Activated T-cell treated with anti-CD3 and anti-CD28 coated beads, Interleukin-2, amount 50 U/mL, for 1 hour (primary cell): ENCODE measurements around the gene IRX2.

ENCODE experiments used
- DNase-seq: peaks from one replicate; pipeline ENCODE4 v3.0.0-alpha.2; 2020

IRX2 gene

DNA sequence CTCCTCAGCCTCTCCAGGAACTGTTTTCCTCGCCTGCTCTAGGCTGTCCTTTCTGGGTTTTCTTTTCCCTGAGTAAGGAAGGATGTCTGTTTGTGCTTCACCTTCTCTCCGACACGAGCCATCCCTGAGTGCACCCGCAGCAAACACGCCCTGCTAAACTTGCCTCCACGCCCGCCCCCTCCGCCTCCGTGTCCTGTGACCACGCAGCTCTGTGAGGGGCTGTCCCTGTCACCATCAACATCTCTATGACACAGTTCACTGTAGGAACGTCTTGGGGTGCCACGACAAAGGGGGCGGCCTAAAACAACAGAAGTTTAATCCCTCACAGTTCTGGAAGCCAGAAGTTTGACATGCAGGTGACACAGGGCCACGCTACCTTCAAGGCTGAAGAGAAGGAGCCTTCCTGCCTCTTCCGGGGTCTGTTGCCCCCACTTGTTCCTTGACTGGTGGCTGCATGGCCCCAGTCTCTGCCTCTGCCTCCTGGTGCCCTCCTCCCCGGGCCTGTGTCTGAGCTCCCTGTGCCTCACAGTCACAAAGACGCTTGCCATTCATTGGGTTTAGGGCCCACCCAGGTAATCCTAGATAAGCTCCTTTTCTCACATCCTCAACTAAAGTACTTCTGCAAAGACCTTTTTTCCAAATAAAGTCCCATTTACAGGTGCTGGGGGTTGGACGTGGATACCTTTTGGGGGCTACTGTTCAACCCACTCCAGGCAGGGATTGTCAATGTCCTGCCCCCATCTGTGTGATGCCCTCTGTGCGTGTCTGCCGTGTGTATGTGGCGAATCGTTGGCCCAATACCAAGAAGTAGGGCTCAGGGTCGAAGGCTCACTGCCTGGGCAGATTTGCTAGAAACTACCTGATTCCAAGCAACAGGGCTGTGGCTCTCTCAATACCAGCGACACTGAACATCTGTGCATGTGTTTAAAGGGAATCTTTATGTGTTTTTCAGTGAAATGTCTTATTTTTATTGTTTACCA is 39.7 kb downstream of the IRX2 start:
- DNase-seq: no peak

DNA sequence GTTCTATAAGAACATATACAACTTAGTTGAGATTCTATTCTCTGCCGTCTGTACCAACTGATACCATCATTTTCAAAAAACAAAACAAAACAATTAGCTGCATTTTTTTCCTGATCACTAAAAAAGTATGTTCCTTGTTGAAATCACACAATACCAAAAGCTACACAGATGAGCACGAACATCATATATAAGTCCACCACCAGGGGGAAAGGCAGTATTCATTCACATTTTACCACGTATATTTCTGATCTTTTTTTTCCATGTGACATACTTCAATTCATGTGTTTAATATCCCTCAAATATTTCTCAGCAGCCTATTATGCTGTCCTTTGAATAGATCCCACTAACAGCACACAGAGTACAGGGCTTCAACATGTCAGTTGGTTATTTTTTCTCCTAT is 40.6 kb downstream of the IRX2 start:
- no peak for DNase-seq

DNA sequence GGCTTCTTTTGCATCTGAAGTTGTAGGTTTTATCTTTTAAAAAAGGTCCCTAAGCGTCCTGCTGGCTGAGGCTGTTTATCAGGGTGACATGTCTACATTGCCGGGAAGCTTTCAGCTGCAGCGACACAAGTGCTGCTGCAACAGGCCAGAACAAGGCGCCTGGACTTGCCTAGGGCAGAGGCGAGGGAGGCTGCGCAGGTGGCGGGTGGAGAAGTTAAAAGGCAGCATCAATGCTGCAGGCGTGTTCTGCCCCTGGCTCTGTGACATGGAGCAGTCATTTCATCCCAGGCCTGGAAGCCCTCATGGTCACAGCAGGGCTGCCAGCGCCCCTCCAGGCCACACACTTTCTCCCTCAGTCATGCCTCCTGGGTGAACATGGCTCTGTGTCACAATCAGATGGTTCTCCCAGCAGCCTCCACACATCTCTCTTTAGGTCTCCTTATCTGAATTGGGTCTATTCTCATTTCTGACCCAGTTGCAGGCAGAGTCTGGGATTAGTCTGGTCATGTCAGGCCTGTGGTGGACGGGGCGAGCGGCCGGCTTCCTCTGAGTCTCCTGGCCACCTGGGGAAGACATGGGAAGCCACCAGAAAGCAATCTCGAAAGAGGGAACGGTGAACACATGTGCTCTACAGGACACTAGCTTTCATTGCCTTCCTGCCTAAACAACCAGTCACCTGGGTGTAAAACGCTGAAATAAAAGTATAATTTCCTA is 41.3 kb downstream of the IRX2 start:
- no peak for DNase-seq

DNA sequence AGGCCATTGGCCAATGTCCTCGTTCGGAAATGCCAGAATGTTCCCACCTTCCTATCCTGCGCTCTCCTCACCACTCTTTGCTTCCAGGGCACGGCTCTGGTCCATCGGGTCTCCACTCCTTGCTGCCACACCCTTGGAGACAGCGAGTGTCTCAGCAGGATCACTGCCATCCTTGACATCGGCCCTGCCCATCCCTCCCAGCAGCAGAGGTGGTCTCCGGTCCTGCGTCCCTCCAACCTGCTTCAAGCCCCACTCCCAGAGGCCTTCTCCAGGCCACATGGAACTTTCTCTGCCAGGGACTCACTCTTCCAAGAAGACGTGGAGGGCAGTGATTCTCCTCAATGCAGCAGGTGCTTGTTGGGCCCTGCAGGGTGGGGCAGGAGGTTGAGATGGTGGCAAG is 42.7 kb downstream of the IRX2 start:
- DNase-seq: no peak

DNA sequence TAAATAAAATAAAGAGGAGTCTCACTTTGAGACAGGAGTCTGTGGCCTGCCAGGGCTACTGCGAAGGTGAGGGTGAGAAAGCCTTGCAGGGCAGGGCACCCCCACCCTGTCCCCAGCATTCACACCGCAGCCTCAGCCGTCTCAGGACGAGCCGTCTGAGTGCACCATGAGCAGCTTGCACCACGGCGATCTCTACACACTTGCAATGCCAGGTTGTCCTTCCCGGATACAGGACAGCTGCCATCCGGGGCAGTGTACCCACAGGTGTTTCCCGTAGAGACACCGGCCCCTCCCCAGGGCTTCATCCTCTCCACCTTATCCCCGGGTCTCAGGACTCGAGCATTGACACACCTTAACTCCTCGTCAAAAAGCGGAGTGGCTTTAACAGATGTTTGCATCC is 43.3 kb downstream of the IRX2 start:
- DNase-seq: no peak

DNA sequence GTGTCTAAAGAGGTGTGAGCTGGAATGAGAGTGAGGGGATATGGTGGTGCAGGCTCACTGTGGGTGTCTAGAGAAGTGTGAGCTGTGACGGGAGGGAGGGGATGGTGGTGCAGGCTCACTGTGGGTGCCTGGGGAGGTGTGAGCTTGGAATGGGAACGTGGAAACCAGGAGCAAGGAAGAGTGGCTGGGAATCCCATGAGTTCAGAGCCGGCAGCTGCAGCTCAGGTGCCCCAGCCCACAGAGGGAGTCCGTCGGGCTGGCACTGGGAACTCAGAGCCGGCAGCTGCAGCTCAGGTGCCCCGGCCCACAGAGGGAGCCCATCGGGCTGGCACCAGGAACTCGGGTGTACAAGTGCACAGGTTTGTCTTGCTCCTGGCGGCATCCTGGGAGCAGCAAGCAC is 45.6 kb downstream of the IRX2 start:
- no peak for DNase-seq

DNA sequence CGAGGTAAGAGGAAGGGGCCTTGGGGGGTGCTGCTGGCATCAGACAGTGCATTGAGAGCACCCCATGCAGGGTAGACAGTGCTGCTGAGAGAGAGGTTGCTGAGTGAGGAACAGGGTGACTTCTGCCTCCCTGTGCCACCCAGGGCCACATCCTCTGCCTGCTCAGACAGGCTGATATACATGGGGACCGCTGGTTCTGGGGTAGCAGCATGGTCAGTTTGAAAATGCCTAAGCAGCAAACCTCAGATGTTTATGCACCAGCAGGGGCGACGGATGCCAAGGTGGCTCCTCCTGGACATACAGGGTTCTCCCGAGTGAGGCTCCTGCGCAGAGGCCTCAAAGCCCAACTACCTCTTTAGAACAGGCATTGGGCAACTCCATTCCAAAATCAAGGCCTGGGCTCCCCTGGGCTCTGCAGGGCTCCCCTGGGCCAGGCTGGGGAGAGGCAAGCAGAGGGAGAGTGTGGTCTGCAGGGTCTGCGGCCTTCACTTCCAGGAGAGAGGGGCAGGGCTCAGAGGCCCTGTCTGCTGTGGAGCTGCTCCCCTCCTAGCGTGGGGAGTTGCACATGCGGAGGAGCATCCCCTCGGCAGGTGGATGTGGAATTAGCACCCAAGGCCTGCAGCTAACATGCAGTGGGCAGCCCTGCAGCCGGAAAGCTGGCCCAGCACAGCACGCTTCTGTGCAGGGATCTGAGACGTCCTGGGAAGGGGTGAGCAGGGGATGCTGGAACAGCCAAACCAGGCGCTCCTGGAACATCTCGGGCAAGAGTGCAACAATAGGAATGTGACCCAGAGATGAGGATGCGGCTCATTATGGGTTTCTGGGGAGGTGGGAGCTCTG is 46.5 kb downstream of the IRX2 start:
- no peak for DNase-seq

DNA sequence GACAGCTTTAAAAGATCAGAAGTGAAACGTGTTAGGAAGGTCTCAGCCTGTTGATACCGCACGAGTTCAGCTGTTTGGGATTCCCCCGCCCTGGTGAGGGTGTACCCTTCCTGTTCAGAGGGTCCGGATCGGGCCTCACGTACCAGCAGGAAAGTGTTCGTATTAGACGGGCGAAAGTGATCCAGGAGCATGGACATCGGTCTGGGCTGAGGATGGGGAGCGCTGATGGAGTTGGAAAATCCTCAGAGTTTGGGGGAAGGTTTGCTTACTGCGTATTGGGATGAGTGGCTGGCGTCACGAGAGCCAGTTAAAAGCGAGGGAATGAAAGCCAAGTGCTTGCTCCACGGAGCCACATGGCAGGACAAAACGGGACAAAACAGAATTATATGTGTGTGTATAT is 47.4 kb downstream of the IRX2 start:
- no peak for DNase-seq

DNA sequence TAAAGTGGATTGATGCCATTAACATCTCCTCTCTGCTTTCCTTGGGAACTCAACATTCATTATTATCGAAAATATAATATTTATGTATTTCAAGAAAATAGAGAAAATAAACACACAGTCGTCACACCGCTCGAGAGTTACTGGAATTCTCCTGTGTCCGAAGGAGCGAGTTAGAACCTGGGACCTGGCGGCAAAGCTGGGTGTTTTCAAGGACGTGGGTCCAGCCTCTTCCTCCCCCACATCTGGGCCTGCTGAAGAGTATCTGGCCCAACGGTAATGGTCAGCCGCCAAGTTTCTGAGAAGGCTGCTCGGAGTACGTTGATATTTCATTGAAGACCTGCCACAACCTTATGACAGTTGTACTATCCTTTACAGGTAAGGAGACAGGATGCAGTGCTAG is 47.9 kb downstream of the IRX2 start:
- DNase-seq: no peak

DNA sequence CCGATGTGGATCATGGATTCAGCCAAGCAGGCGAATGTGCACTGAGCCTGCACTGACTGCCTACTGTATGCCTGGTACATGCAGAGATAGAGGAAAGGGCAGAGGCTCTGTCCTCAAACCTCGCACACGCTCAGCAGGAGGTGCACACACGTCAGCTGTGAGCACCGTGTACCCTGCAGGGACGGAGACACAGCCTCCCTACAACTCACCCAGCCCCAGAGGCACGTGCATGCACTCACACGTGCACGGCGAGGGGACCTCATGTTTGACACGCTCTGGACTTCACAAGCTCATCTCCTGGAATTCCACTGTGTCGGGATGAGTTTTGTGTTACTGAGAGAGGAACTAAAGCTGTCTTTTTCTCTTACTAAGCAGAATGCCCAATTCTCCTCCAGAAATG is 48.4 kb downstream of the IRX2 start:
- DNase-seq: no peak

DNA sequence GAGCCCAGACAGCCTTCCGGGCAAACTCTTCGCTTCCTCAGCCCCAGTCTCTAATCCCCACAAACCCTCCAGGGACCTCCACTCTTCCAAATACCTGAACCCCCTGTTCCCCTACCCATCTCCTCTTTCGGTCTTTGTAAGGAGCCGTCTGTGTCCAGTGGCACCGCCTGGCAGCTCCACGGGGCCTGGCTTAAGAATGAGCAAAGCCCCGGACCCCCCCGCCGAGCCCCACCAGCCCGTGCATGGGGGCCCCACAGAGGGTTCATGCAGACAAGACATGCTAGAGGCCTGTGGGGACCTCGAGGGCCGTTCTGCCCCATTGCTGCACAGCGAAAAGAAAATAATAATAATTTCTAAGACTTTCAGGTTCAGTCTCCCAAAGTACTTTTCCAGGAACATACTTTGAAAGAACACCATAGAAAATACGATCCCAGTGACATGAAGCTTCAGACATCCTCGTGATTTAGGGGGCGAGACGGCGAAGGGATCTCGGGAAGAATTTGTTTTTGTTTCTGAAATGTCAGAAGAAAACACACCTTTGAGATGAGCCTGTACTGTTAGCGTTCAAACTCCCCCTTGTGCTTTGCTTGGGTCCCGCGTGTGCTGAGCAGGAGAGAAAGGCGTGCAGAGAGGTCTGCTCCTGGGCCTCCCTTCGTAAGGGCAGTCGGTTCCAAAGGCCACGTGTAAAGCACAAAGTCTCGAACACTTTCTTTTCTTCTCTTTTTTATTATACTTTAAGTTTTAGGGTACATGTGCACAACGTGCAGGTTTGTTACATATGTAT is 49.2 kb downstream of the IRX2 start:
- DNase-seq: no peak

DNA sequence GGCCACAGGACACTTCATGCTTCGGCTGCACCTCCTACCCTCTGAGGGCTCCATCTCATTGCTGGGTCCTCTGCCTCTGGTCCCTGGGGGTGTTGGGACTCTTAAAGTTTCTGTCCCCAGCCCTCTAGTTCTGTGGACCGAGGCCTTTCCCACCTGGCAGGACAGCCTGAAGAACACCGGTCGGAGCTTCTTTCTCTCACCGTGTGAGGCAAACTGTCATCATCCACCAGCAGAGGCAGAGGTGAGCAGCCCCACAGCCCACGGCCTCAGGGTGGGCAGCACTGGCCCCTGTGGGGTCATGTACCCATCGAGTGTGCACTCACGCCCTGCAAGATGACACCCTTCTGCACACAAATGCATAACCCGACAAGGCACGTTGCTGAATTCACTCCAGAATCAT is 49.9 kb downstream of the IRX2 start:
- DNase-seq: no peak

DNA sequence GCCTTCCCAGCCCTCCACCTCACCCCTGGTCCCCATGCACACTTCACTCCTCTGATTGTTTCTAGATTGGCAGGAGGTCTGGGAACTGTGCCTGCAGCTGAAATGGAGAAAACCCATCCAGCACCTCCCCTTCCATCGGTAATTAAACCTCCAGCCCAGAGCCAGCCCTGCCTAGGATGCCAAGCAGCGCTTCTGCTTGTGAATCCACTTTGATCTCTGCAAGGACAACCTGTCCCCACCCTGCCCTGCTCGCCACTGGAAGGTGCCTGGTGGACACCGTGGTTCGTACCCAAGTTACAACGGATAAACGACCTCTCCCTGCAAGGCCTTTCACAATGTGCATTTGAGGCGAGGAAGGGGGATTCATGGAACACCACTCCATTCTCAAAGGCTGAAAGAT is 50.6 kb downstream of the IRX2 start:
- no peak for DNase-seq

DNA sequence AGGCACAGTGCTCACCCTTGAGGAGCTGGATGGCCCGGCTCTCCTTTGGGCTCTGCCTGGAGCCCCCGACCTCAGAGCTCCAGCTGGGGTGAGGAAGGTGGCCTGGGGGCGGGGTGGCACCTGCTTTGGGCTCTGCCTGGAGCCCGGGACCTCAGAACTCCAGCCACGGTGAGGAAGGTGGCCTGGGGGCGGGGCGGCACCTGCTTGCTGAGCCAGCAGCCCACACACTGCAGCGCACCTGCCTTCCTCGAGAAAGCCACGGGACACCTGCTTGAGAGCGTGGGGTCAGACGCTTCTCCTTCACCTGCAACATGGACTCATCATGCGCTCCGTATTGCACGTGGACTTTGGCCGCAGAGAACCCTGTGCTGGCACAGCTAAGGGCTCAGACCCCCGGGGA is 51.8 kb downstream of the IRX2 start:
- DNase-seq: no peak

DNA sequence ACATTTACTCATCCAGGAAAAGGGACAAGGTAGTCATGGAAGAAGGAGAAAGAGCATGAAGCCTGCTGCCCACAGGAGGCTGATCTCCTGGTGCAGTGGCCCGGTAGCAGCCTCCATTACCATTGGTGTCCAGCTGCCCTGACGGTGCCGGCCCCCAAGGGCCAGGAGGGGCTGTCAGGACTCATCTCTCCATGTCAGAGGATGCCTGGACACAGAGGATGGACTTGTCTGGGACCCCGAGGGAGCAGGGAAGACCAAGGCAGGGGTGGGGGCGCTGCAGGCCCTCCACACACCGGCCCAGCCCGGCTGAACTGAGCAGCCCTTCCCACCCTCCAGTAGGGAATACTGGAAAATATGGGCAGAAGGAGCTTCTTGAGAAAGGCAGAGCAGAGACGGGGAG is 52.2 kb downstream of the IRX2 start:
- no peak for DNase-seq

DNA sequence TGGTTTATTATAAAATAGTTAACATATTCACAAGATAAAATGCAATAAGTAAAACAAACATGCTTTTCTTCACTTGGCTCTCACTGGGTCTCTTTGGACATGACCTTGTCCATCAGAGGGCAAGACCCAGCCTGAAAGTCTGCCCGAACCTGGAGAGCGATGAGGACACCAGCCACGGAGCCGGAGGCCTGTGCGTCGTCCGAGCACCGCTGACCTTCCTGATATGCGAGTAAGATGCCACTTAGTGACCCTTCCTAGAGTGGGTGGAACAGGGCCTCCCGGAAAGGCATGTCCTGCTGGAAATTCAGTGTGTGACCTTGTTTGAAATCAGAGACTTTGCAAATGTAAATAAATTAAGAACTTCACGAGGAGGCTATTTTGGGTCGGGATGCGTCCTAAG is 52.9 kb downstream of the IRX2 start:
- no peak for DNase-seq

DNA sequence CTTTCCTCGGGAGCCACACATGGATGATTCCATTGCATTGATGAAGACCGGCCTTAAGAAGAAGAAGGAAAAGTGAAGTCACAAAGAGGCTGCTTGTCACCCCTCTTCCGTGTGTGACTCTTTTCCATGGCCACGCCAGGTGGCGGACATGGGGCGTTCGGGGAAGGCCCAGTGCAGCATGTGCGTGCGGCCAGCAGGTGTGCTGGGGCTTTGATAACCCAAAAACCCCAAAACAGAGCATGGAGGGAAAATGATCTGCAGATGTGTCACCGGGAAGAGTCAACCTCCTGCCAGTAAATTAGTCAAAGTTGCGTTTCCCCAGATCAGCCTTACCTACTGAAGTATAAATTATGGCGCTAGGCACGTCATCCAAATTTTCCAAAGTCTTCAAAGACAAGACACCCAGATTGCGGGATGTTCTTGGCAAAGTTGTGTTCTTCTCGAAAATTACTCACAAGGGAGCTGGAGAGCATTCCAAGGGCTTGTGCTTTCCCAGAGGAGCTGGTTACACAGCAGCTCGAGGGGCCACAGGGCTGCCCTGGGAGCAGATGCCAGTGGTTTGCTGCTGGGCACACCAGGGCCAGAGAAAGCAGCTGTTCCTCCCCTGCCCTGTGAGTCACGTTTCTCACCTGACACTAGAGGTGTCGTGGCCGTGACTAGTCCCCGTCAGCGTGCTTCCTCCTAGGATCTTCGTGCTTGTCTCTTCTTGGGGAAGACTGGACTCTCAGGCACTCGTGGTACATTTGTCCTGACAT is 53.9 kb downstream of the IRX2 start:
- no peak for DNase-seq

DNA sequence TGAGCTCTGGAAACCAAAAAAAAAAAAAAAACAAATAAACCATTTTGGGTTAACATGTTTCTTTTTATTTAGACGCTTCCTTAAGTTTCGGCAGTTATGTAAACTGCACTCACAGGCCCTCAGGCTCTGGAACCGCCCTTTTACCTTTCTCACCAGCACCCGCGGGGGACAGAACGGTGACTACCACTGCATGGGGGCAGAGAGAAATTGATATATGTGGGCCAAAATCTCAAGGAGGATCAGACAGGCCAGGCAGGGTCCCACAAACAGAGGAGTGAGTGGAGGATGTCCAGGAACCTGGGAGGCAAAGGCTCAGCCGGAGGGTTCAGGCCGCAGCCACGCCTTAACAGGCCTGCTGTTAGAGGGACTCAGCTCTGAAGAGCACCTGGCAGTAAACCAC is 54.4 kb downstream of the IRX2 start:
- DNase-seq: no peak
